A172 (cell line): Measurements from ENCODE around the gene BBC3. TPM values are rescaled to one million over a fixed set of nuclear protein-coding genes. Genes with fewer than 3 reads are reported as not detected.
A peak's percentile ranks its signal among the peaks of the same experiment; 100 is the strongest.

Experiments
- DNase-seq: peaks from one replicate; pipeline ENCODE4 v3.0.0-alpha.2; 2015; ENCODE audit warnings: low spot score
- total RNA-seq: library from RNA; depleted of rRNA; stranded (reverse); fragments of >200 nt; shearing (Covaris generic); gene quantifications from 2 replicates; pipeline ENCODE4 v1.2.3, GENCODE V29; 2014; rRNA removed

BBC3 gene
- total RNA-seq, 1 experiment from 2014 or later: 5.7 TPM

GRCh38 chr19:47195434-47195833, 35.6 kb downstream of the BBC3 start:
- no peak for DNase-seq

DNA sequence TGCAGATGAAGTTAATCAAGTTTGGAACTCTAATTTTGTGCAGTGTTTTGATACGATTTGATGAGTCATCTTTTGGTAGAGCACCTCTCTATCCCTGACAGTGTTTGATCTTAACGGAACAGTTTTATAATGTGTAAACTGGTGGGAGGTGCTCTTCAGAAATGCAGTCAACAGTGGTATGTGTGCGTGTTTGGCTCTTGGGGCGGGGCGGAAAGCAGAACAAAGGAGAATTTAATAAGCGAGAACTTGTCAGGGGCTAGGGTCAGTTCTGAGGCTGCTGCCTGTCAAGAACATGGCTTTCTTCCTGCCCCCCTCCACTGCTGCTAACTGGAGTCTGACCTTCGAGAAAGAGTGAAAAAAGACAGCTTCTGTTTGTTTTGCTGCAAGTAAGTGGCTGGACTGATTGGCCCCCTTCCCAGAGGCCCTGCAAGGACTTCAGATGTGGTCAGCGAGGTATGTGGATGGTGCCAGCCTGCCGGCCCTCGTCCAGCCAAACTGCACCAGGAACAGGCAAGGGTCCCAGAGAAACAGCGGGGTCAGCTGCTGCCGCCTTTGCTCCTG, 40.8 kb downstream of the BBC3 start:
- peak; percentile 81 for DNase-seq

GRCh38 chr19:47188507-47189033, 42.4 kb downstream of the BBC3 start:
- no peak for DNase-seq

- no peak for DNase-seq
Measured at GRCh38 chr19:47187797-47188196, 43.2 kb downstream of the BBC3 start.

GRCh38 chr19:47187335-47187655, 43.7 kb downstream of the BBC3 start:
- DNase-seq: no peak

GRCh38 chr19:47186446-47187334, 44.3 kb downstream of the BBC3 start:
- no peak for DNase-seq

DNA sequence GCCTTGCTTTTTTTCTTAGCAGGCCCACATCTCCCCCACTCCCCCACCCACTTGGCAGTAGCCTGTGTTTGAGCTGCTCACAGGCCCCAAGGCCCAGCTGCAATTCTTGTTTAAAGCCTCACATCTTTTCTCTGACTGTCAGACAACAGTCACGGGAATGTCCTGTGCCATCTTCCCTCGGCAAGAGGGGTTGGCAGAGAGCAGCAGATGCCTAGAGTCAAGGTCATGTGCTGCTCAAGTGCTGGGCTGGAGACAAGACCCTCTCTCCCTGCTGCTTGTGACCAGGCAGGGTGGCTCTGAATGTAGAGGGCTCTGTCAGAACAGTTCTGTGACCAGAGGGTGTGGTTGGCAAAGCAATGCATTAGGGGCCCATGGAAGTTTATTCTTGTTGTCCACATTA, 47.4 kb downstream of the BBC3 start:
- DNase-seq: no peak

DNA sequence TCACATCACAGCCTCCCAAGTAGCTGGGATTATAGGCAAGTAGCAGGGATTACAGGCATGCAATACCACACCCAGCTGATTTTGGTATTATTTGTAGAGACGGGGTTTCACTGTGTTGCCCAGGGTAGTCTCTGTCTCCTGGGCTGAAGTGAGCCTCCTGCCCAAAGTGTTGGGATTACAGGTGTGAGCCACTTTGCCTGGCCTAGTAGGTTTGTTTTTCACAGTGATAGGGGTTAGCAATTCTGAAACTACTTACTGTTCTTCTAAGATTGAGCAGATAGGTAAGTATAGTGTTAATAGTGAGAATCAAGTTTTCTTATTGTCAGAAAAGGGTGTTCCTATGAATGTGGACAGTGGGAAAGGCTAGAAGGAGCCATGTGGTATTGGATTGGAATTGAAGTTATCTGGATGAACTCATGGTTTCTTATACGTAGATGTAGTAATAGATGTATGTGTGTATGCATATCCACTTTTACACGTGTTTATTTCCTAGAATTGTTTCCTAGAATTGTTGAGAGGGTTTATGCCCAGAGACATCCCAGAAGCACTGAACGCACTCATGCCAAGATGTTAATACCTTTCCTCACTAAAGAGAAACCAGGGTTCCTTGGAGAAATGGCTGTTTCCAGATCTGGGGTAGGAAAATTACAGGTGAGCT, 51.2 kb downstream of the BBC3 start:
- DNase-seq: no peak

DNA sequence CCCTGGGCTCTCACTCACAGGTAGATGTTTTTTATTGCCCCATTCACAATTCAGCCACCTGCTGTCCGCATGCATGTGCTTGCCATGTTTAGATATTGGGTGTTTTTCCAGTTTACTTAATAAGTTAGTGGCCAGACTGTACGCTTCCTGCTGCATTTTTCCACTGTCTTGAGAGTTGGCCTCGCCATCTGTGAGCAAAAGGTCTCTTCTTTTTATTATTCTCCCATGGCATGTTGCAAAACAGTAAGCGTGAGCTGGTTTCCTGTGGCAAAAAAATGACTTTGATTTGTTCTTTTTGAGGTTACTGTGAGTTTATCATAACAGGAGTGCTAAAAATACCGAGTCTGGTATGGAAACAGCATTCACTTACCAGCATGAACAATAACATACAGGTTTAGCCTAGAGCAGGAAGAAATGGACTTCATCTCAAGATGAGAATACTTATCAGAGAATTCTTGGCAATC, 54.3 kb downstream of the BBC3 start:
- DNase-seq: peak; percentile 60

- peak; percentile 41 for DNase-seq
Measured at GRCh38 chr19:47176071-47176626, 54.9 kb downstream of the BBC3 start.

DNA sequence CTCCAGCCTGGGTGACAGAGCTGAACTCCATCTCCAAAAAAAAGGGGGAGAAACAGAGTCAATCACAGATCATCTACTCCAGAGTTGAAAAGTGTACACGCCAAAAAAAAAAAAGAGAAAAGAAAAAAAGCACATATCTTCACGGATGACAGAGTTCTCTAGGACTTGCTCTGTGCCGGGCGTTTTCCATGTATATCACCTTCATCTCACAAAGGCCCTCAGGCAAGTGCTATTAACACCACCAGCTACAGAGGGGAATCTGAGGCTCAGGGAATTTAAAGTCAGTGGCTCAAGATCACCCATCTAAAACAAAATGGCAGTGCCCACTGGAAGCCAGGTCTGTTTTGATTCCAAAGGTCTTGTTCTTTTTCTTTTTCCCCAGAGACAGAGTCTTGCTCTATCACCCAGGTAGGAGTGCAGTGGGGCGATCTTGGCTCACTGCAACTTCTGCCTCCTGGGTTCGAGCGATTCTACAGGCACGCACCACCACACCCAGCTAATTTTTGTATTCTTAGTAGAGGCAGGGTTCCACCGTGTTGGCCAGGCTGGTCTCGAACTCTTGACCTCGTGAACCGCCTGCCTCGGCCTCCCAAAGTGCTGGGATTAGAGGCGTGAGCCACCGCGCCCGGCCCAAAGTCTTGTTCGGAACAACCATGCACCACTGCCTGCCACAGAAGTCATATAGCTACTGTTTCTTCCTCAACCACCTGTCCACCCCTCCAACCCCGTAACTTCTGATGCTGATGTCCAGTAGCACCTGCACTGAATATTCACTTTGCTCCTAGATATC, 58.1 kb downstream of the BBC3 start:
- no peak for DNase-seq

Other genes starting within 250 kb of the BBC3 start
- 0.22 TPM in 1 of 2 replicates, not detected in the other for gene NPAS1, start 211.4 kb downstream of the BBC3 start, total RNA-seq
- gene TMEM160, start 182.6 kb downstream of the BBC3 start, total RNA-seq: 36.3 and 45.9 TPM in 2 replicates
- gene ZC3H4, start 117.4 kb downstream of the BBC3 start, total RNA-seq: 10.1 and 13.1 TPM in 2 replicates
- 179 and 185 TPM in 2 replicates for gene SAE1, start 100.4 kb downstream of the BBC3 start, total RNA-seq
- 2.6 and 3.7 TPM in 2 replicates for gene CCDC9, start 25.3 kb upstream of the BBC3 start, total RNA-seq
- 0.19 and 0.41 TPM in 2 replicates for gene INAFM1, start 43.7 kb upstream of the BBC3 start, total RNA-seq
- not detected in 2 replicates for gene C5AR1, start 78.7 kb upstream of the BBC3 start, total RNA-seq
- 0.55 TPM in 1 of 2 replicates, not detected in the other for gene C5AR2, start 101.0 kb upstream of the BBC3 start, total RNA-seq
- gene DHX34, start 118.1 kb upstream of the BBC3 start, total RNA-seq: 7.5 and 10.4 TPM in 2 replicates
- 27.5 and 31.9 TPM in 2 replicates for gene MEIS3, start 188.3 kb upstream of the BBC3 start, total RNA-seq
- not detected in 2 replicates for gene SLC8A2, start 240.7 kb upstream of the BBC3 start, total RNA-seq